Kidney (tissue), 14 donors: Measurements from ENCODE around the gene MREG. TPM values are rescaled to one million over a fixed set of nuclear protein-coding genes. Genes with fewer than 3 reads are reported as not detected.

Source experiments
- DNase-seq, 5 donors: peaks; one replicate each; pipeline ENCODE4 v3.0.0-alpha.2; 2013 to 2020
- FAIRE-seq: peaks from 2 replicates; lab custom pipeline; 2012; peaks lifted over from hg19 to GRCh38; lab: Jason Lieb, UNC
- H3K27ac ChIP-seq, 2 donors: one replicate each; pipeline ENCODE4 v1.7.0; 2013; ENCODE audit warnings: low read depth in 2 of 2, low read length in 2 of 2, inconsistent platforms in 1 of 2
- H3K27me3 ChIP-seq: one replicate; pipeline ENCODE4 v1.7.1; 2013; ENCODE audit warnings: low read length, inconsistent platforms; ENCODE audit not compliant: control insufficient read depth, insufficient read depth
- H3K36me3 ChIP-seq, 3 donors: one replicate each; pipeline versions ENCODE4 v1.7.0 to v1.7.1; 2013; ENCODE audit warnings: low read length in 3 of 3, control low read depth in 1 of 3, inconsistent platforms in 1 of 3; ENCODE audit not compliant: insufficient read depth in 3 of 3, control insufficient read depth in 2 of 3
- H3K4me1 ChIP-seq, 3 donors: one replicate each; pipeline versions ENCODE4 v1.7.0 to v1.7.1; 2013; ENCODE audit warnings: low read length in 3 of 3, inconsistent platforms in 1 of 3, low read depth in 1 of 3; ENCODE audit not compliant: control insufficient read depth in 2 of 3, insufficient read depth in 2 of 3
- H3K4me3 ChIP-seq, 3 donors: one replicate each; pipeline versions ENCODE4 v1.7.0 to v1.8.1; 2013; ENCODE audit warnings: low read length in 3 of 3, control low read depth in 1 of 3, inconsistent platforms in 1 of 3
- H3K9ac ChIP-seq, 3 donors: one replicate each; pipeline versions ENCODE4 v1.7.0 to v1.7.1; 2013; ENCODE audit warnings: low read length in 3 of 3, control low read depth in 1 of 3, inconsistent platforms in 1 of 3
- H3K9me3 ChIP-seq, 3 donors: one replicate each; pipeline versions ENCODE4 v1.7.0 to v1.7.1; 2013; ENCODE audit warnings: low read length in 3 of 3, control low read depth in 1 of 3, inconsistent platforms in 1 of 3; ENCODE audit not compliant: control insufficient read depth in 2 of 3, insufficient read depth in 1 of 3
- CTCF ChIP-seq: IDR thresholded peaks from 3 replicates; pipeline ENCODE4 v1.5.1; 2012; ENCODE audit warnings: mild to moderate bottlenecking, moderate library complexity, borderline replicate concordance; ENCODE audit not compliant: insufficient read depth; ENCODE audit errors: extremely low read depth
- intact Hi-C: fragments of 100-400 bp; cut with DNase I; formaldehyde crosslinking; loops from one replicate; pipeline ENCODE4 v1.11.1; 2022
- polyA plus RNA-seq: library from polyadenylated mRNA; stranded (reverse); fragments of 350-450 nt; fragmentation: Illumina TruSeq; extraction: RNeasy Lipid Tissue Mini Kit (QIAGEN cat#74804); gene quantifications from one replicate; pipeline ENCODE4 v1.2.3, GENCODE V29; 2014; ENCODE audit warnings: low read depth, low replicate concordance; ENCODE audit not compliant: insufficient read depth
- total RNA-seq: library from RNA; stranded (reverse); fragmentation: NEBNext Ultra II Directional; extraction: Animal tissue kit (Norgen Biotek cat#: 25700); gene quantifications from one replicate; pipeline ENCODE4 v1.2.1, GENCODE V29; 2021
- donor health status: control.
- donor health status: control.
- donor health status: control.
- donor health status: control.
- donor health status: control.
- donor health status: DM: yes; HTN: yes; CAD: no.
- donor health status: Normal renal cell carcinoma (clear cell type).

Gene MREG
- total and polyA plus RNA-seq, 2 donors from 2014 or later: 3.6 to 16.7 TPM

DNA sequence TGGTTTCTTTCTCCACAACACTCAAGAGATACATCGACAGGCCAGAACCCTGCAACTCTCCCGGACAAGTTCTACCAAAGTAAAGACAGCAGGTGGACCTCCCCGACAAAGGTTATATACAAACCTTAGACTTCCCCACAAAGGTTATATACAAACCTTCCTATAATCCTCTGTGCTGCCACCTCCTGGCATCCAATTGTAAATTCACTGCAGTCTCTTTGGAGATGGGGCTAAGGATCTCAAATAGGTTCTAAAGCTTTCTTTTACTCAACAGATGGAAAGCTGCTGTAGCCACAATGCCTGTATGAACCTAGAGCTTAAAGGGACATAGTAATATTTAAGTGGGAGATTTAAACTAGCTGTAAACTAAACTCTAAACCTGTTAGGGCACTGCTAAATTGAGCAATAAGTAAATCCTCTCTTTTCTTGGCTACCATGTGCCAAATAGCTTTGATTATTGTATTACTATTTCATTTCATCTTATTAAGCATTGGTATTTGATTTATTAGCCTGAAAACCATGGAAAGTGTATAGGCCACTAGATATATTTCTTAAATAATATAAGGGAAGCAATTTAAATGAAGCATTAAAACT, 9.8 kb upstream of the MREG start:
- H3K9ac ChIP-seq: no peak overlapping the region
- H3K27me3 ChIP-seq: no peaks in the 10 kb centered on the region
- FAIRE-seq (no peak), DNase-seq (peak in 3 of 5 donors; percentile 48 to 81 (median 61))
- H3K27ac ChIP-seq: no peak overlapping the region
- H3K36me3 ChIP-seq: no peaks in the 10 kb centered on the region
- intact Hi-C loops: no loop called here
- TF ChIP-seq CTCF: peak; percentile 31
- H3K4me1 ChIP-seq: no peaks in the 10 kb centered on the region
- no peak overlapping the region for H3K4me3 ChIP-seq
- H3K9me3 ChIP-seq: no peaks in the 10 kb centered on the region

- intact Hi-C loops: no loop called here
- TF ChIP-seq CTCF: no peak
- H3K36me3 ChIP-seq: no peaks in the 10 kb centered on the region
- no peak overlapping the region for H3K9ac ChIP-seq
- H3K27me3 ChIP-seq: no peaks in the 10 kb centered on the region
- DNase-seq (no peak), FAIRE-seq (no peak)
- H3K4me1 ChIP-seq: no peaks in the 10 kb centered on the region
- no peaks in the 10 kb centered on the region for H3K9me3 ChIP-seq
- H3K27ac ChIP-seq: no peak overlapping the region
- no peak overlapping the region for H3K4me3 ChIP-seq
Measured at GRCh38 chr2:216021768-216022565, 8.6 kb upstream of the MREG start.

GRCh38 chr2:216018709-216019108, 5.4 kb upstream of the MREG start:
- Histone ChIP-seq H3K27ac (no peak overlapping the region), H3K4me1 (peaks cover 0 to 2% (median 0%) of the 10 kb centered on the region in 3 donors), H3K9ac (no peak overlapping the region), H3K9me3 (no peaks in the 10 kb centered on the region), H3K4me3 (no peak overlapping the region), H3K27me3 (no peaks in the 10 kb centered on the region), H3K36me3 (no peaks in the 10 kb centered on the region)
- intact Hi-C loops: no loop called here
- no peak for FAIRE-seq
- no peak for DNase-seq
- no peak for TF ChIP-seq CTCF
